ENCODE data around the gene HACE1.
A peak's percentile ranks its signal among the peaks of the same experiment; 100 is the strongest.
"Not testable (repeated sequence)": the region's sequence is repeated elsewhere in the genome, so short reads cannot be mapped to it uniquely, and the experiment has no call there.

The HACE1 gene, protein sequence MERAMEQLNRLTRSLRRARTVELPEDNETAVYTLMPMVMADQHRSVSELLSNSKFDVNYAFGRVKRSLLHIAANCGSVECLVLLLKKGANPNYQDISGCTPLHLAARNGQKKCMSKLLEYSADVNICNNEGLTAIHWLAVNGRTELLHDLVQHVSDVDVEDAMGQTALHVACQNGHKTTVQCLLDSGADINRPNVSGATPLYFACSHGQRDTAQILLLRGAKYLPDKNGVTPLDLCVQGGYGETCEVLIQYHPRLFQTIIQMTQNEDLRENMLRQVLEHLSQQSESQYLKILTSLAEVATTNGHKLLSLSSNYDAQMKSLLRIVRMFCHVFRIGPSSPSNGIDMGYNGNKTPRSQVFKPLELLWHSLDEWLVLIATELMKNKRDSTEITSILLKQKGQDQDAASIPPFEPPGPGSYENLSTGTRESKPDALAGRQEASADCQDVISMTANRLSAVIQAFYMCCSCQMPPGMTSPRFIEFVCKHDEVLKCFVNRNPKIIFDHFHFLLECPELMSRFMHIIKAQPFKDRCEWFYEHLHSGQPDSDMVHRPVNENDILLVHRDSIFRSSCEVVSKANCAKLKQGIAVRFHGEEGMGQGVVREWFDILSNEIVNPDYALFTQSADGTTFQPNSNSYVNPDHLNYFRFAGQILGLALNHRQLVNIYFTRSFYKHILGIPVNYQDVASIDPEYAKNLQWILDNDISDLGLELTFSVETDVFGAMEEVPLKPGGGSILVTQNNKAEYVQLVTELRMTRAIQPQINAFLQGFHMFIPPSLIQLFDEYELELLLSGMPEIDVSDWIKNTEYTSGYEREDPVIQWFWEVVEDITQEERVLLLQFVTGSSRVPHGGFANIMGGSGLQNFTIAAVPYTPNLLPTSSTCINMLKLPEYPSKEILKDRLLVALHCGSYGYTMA

DNA sequence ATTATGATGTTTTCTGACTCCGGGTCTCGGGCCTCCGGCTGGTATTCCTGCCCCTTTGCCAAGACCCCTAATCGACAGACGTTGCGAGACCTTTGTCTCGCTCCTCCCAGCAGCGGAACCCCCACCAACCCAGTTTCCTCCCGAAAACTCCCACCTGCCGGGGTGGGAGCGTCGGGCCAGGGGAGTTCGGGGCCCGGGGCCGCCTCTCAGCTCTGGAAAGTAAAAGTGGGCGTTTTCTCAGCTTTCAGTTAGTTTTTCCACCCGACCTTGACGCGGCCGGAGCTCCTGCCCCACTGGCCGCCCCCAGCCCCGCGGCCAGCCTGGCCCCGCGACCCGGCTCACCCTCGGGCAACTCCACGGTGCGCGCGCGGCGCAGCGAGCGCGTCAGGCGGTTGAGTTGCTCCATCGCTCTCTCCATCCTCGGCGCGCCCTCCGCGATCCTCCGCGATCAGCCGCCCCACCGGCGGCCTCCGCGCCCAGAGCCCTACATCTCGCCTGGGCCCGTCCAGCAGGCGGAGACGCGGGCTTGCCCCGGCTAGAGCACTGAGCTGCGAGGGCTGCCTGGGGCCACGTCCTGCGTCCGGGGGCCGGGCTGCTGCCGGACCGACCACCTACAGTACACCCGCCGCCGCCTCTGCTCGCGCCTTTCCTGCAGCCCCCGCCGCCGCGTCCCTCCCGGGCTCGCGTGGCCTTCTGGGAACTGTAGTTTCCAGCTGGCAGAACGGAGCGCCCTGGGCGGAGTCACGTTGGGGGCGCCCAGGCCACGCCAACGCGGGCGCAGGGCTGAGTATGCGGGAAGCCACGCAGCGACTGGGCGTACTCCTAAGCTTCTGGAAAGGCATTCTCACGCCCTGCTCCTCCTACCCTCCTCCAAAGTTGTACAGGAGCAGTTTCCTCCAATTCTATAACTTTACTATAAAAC lies at the start of gene HACE1:
Gene HACE1, minus strand, starts transcription at position 695 of the 922 bp plus-strand sequence. Its CDS starts 277 bp downstream, at position 418.
- DNase-seq (ENCODE audit: low spot score) = peak; percentile 64

- no peak for DNase-seq (ENCODE audit: low spot score)
These were observed 49.3 kb upstream of the HACE1 start for GRCh38 chr6:104908888-104909525.

- DNase-seq (ENCODE audit: low spot score) = no peak
These were observed 48.5 kb upstream of the HACE1 start for GRCh38 chr6:104908031-104908887.

DNA sequence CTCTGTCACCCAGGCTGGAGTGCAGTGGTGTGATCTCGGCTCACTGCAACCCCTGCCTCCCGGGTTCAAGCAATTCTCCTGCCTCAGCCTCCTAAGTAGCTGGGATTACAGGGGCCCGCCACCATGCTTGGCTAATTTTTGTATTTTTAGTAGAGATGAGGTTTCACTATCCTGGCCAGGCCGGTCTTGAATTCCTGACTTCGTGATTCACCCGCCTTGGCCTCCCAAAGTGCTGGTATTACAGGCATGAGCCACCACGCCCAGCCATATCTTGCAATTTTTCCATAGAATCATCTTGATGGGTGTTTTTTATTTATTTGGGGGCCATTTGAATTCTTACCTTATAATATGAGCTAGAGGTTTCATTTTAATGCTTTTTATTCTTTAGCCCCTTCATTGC lies 39.2 kb upstream of the HACE1 start:
- DNase-seq (ENCODE audit: low spot score) = not testable (repeated sequence)

DNA sequence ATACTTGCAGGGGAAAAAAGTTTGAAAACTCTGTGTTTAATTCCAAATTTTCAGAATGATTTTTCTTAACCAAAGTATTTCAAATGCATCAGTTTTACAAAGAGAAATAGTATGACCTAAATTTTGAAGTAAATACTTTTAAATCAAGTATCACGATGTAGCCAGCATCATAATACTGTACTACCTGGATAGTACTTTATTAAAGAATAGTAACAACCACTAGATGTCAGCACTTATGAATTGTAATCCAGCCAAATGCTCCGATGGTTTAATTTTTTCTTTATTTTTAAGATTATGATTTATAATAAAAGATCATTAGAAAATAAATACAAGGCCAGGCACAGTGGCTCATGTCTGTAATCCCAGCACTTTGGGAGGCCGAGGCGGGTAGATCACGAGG lies 37.2 kb upstream of the HACE1 start:
- no peak for DNase-seq (ENCODE audit: low spot score)

GRCh38 chr6:104888066-104888465 lies 28.3 kb upstream of the HACE1 start:
- no peak for DNase-seq (ENCODE audit: low spot score)

GRCh38 chr6:104887350-104887749 lies 27.6 kb upstream of the HACE1 start:
- DNase-seq (ENCODE audit: low spot score) = no peak

- DNase-seq (ENCODE audit: low spot score) = no peak
These were observed 25.9 kb upstream of the HACE1 start for GRCh38 chr6:104885518-104886043.

DNA sequence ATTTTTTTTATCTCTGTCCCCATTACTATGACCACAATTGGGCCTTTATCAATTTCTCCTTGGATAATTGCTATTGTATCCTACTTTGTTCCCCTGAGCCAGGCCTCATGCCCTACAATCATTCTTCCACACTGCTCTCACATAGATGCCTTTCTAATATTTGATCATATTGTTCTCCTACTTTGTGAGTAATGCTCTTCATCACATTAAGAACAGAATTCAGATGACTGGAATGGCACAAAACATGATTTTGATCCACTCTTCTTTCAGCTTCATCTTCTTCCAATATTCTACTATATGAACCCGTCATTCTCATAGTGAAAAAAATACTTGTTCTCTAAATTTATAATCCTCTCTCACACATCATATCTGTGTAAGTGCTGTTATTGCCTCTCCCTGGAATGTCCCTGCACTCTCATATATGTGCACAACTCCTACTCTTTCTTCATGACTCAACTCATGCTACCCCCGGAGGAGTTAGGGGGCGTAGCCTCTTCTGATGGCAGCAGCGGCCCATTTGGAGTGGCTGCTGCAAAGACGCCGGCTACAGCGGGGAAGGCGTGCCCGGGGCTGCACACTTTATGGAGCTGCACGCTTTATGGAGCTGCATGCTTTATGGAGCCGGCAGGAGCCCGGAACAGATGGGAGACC lies 25.3 kb upstream of the HACE1 start:
- no peak for DNase-seq (ENCODE audit: low spot score)

GRCh38 chr6:104881964-104882668 lies 22.4 kb upstream of the HACE1 start:
- DNase-seq (ENCODE audit: low spot score) = no peak

GRCh38 chr6:104862456-104862855 lies 2.7 kb upstream of the HACE1 start:
- no peak for DNase-seq (ENCODE audit: low spot score)

DNA sequence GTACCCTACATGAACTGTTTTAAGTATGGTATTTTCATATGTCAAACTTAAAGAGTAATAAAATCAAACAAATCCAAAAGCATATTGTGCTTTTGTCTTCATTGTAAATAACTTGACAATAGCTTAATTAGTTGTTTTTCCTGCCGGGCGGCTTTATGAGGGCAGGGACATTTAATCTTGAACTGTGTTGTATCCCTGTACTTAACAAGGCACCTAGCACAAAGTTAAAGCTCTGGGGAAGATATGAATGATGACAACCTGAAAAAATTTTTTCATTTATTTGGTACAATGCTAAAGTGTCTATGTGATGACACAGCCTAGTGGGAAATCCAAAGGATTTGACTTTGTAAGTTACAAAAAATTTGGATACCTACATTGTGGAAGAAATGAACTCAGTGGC lies 502 bp upstream of the HACE1 start:
- no peak for DNase-seq (ENCODE audit: low spot score)

- no peak for DNase-seq (ENCODE audit: low spot score)
These were observed 1.1 kb downstream of the HACE1 start for GRCh38 chr6:104858642-104859041.

- no peak for DNase-seq (ENCODE audit: low spot score)
These were observed 4.2 kb downstream of the HACE1 start for GRCh38 chr6:104855507-104855906.

DNA sequence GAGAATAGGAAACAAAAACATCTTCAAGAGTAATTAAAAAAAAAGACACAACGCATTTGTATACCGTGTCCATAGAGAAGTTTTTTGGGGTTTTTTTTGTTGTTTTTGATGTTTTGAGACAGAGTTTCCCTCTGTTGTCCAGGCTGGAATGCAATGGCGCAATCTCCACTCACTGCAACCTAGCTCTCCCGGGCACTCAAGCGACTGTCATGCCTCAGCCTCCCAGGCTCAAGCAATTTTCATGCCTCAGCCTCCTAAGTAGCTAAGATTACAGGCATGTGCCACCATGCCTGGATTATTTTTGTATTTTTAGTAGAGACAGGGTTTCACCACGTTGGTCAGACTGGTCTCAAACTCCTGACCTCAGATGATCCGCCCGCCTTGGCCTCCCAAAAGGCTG lies 12.0 kb downstream of the HACE1 start:
- not testable (repeated sequence) for DNase-seq (ENCODE audit: low spot score)

DNA sequence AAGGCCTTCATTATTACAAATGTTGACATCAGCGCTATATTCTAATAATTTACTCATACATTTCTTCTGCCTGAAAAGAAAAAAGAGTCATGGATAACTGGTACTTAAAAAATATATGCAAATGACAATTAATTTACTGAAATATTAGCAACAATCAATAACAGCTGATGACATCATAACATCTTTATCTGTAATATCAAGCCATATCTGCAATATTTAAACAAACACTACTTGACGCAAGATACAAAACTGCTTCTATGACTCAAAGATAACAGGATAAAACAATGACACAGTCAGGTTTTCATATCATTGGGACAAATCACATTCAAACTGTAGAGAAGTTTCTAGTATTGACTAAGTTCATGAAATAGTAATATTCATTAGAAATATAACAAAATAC lies 16.5 kb downstream of the HACE1 start:
- no peak for DNase-seq (ENCODE audit: low spot score)

DNA sequence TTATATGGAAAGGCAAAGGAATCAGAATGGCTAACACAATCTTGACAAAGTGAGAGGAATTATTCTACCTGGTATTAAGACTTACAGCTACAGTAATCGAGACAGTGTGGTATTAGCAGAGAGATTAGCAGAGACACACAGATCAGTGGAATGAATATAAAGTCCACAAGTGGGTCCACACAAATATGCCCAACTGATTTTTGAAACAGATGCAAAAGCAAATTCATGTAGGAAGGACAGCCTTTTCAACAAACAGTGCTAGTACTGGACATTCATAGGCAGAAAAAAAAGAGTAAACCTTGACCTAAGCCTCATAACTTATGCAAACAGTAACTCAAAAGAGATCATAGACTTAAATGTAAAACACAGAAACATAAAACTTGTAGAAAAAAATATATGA lies 22.6 kb downstream of the HACE1 start:
- DNase-seq (ENCODE audit: low spot score) = no peak

- DNase-seq (ENCODE audit: low spot score) = not testable (repeated sequence)
These were observed 23.2 kb downstream of the HACE1 start for GRCh38 chr6:104836479-104837020.

- DNase-seq (ENCODE audit: low spot score) = no peak
These were observed 23.9 kb downstream of the HACE1 start for GRCh38 chr6:104835782-104836181.

Measured in hematopoietic multipotent progenitor cell treated with erythropoietin and hydrocortisone succinate and interleukin-3 and kit ligand, for 17 days (in vitro differentiated cells).